Endothelial cell of umbilical vein (primary cell): ENCODE results near the gene DHRS1. TPM values are rescaled to one million over a fixed set of nuclear protein-coding genes. Genes with fewer than 3 reads are reported as not detected.

Experiments used
- BruUV-seq: library from RNA; stranded (reverse); fragments of 400-500 nt; replicated peaks from 2 replicates; lab custom pipeline; 2021; lab: Mats Ljungman, UMichigan
- CTCF ChIA-PET: fragments of 300-600, 350-600 bp; sonication (Branson Sonifier 250); formaldehyde crosslinking; loops from one replicate; lab custom pipeline; 2021; ENCODE audit warnings: antibody characterized with exemption, inconsistent platforms; lab: Charles Lee
- POLR2A ChIA-PET: fragments of 300-600, 350-600 bp; sonication (Branson Sonifier 250); formaldehyde crosslinking; loops from one replicate; lab custom pipeline; 2021; ENCODE audit warnings: antibody characterized with exemption, inconsistent platforms; lab: Charles Lee
- DNase-seq: peaks from one replicate; pipeline ENCODE4 v3.0.0-alpha.2; 2011; ENCODE audit warnings: low read depth, low spot score
- FAIRE-seq: peaks from 2 replicates; lab custom pipeline; 2011; peaks lifted over from hg19 to GRCh38; lab: Jason Lieb, UNC
- H2AFZ ChIP-seq: 2 replicates; pipeline ENCODE4 v1.6.0; 2012; ENCODE audit warnings: low read depth, low read length, control low read depth, inconsistent platforms
- H3K27ac ChIP-seq: 2 replicates; pipeline ENCODE4 v1.5.1; 2011; ENCODE audit warnings: low read depth, mild to moderate bottlenecking, control low read depth, low read length, moderate library complexity; ENCODE audit not compliant: insufficient read depth
- H3K27me3 ChIP-seq, 2 experiments: 2 replicates each; pipeline versions ENCODE4 v1.6.0 to v1.6.1; 2011; ENCODE audit warnings: low read length in 2 of 2, mixed read lengths in 1 of 2; ENCODE audit not compliant: control insufficient read depth in 2 of 2, insufficient read depth in 2 of 2
- H3K36me3 ChIP-seq, 2 experiments: 2 replicates in 1 of 2; 3 replicates in 1 of 2; pipeline ENCODE4 v1.5.1; 2011; ENCODE audit warnings: low read length in 2 of 2, mild to moderate bottlenecking in 1 of 2, moderate library complexity in 1 of 2; ENCODE audit not compliant: control insufficient read depth in 2 of 2, insufficient read depth in 2 of 2; ENCODE audit errors: extremely low read depth in 1 of 2
- H3K4me1 ChIP-seq: 3 replicates; pipeline ENCODE4 v1.5.1; 2011; ENCODE audit warnings: mild to moderate bottlenecking, low read length; ENCODE audit not compliant: control insufficient read depth, insufficient read depth; ENCODE audit errors: extremely low read depth
- H3K4me2 ChIP-seq: 2 replicates; pipeline ENCODE4 v1.6.1; 2011; ENCODE audit warnings: low read length, control low read depth, mixed read lengths; ENCODE audit not compliant: insufficient read depth
- H3K4me3 ChIP-seq, 3 experiments: fragments of 200-600 bp in 1 of 3; sonication (generic), shearing (Covaris generic) in 1 of 3; replicated peaks in 1 of 3; 2 replicates each; pipeline ENCODE4 v1.5.1; 2011 to 2016; ENCODE audit warnings: control low read depth in 3 of 3, low read length in 3 of 3, mild to moderate bottlenecking in 2 of 3, inconsistent platforms in 1 of 3, low read depth in 1 of 3, moderate library complexity in 1 of 3; ENCODE audit not compliant: insufficient read depth in 1 of 3
- H3K79me2 ChIP-seq: 2 replicates; pipeline ENCODE4 v1.6.0; 2012; ENCODE audit warnings: low read length, inconsistent platforms; ENCODE audit not compliant: control insufficient read depth, insufficient read depth
- H3K9ac ChIP-seq: replicated peaks from 2 replicates; pipeline ENCODE3; 2011; ENCODE audit warnings: low read length, control low read depth; ENCODE audit not compliant: insufficient read depth; ENCODE audit errors: extremely low read depth
- H3K9me1 ChIP-seq: replicated peaks from 3 replicates; pipeline ENCODE4 v1.6.0; 2011; ENCODE audit warnings: mild to moderate bottlenecking, low read length; ENCODE audit not compliant: control insufficient read depth, insufficient read depth; ENCODE audit errors: extremely low read depth
- H3K9me3 ChIP-seq: replicated peaks from 2 replicates; pipeline ENCODE4 v1.5.1; 2012; ENCODE audit warnings: low read length, inconsistent platforms; ENCODE audit not compliant: control insufficient read depth, insufficient read depth
- H4K20me1 ChIP-seq: replicated peaks from 2 replicates; pipeline ENCODE3; 2011; ENCODE audit warnings: mild to moderate bottlenecking, low read length; ENCODE audit not compliant: control insufficient read depth, insufficient read depth; ENCODE audit errors: extremely low read depth
- EZH2 ChIP-seq: IDR thresholded peaks from 2 replicates; pipeline ENCODE4 v1.6.1; 2012; ENCODE audit warnings: borderline replicate concordance, low read depth, mild to moderate bottlenecking, moderate library complexity, low read length, inconsistent platforms; ENCODE audit not compliant: severe bottlenecking
- FOS ChIP-seq: IDR thresholded peaks from 2 replicates; pipeline ENCODE4 v1.6.1; 2011; ENCODE audit warnings: mild to moderate bottlenecking, low read length, moderate library complexity, borderline replicate concordance; ENCODE audit not compliant: insufficient read depth
- GATA2 ChIP-seq: IDR thresholded peaks from 2 replicates; pipeline ENCODE4 v1.7.0; 2011; ENCODE audit warnings: low read depth, mild to moderate bottlenecking, moderate library complexity, mixed read lengths, low read length; ENCODE audit not compliant: insufficient read length, insufficient read depth
- JUN ChIP-seq: IDR thresholded peaks from 2 replicates; pipeline ENCODE4 v1.6.1; 2011; ENCODE audit warnings: borderline replicate concordance, low read depth; ENCODE audit not compliant: insufficient read length, insufficient read depth
- MYC ChIP-seq: IDR thresholded peaks from one replicate; pipeline ENCODE4 v1.6.1; 2011; ENCODE audit warnings: mild to moderate bottlenecking, low read depth, low read length
- POLR2A ChIP-seq: IDR thresholded peaks from 2 replicates; pipeline ENCODE4 v1.6.1; 2012; ENCODE audit warnings: low read depth, mild to moderate bottlenecking, control low read depth, low read length
- POLR2AphosphoS5 ChIP-seq: IDR thresholded peaks from 2 replicates; pipeline ENCODE4 v1.6.1; 2012; ENCODE audit warnings: low read depth, mild to moderate bottlenecking, control low read depth, low read length, moderate library complexity; ENCODE audit not compliant: insufficient read depth
- dilution Hi-C: fragments of 300-500 bp; cut with MboI; formaldehyde crosslinking; loops from one replicate; pipeline ENCODE4 v1.15.0; 2019; ENCODE audit warnings: low sequenced_read_pairs; ENCODE audit not compliant: extremely low pct_ligation_motif_present
- intact Hi-C: fragments of 100-400 bp; cut with micrococcal nuclease; formaldehyde crosslinking; loops from one replicate; pipeline ENCODE4 v1.10.0; 2022
- polyA plus RNA-seq, 4 experiments: library from polyadenylated mRNA; depleted of rRNA in 3 of 4; stranded (reverse) in 3 of 4; unstranded in 1 of 4; fragments of >200 nt; gene quantifications; 2 replicates each; pipeline versions ENCODE4 v1.2.1 to v1.2.3, GENCODE V29; 2011 to 2012; ENCODE audit warnings: missing spikeins in 1 of 4
- total RNA-seq: library from RNA; stranded (reverse); gene quantifications from 2 replicates; pipeline ENCODE4 v1.2.3, GENCODE V29; 2021
- TF ChIP-seq, protein P1 (sequence below): IDR thresholded peaks from 2 replicates; pipeline ENCODE4 v1.6.1; 2011; ENCODE audit not compliant: insufficient read depth, insufficient read length
- TF ChIP-seq, protein P2 (sequence below), 2 donors: IDR thresholded peaks; 1 replicate in 1 of 2; 2 replicates in 1 of 2; pipeline ENCODE4 v1.5.1; 2011; ENCODE audit warnings: low read length in 2 of 2, mild to moderate bottlenecking in 2 of 2, moderate library complexity in 2 of 2, control low read depth in 1 of 2, inconsistent platforms in 1 of 2, low read depth in 1 of 2; ENCODE audit not compliant: insufficient read depth in 1 of 2; ENCODE audit errors: extremely low read depth in 1 of 2

The DHRS1 gene
- total and polyA plus RNA-seq, 2 donors (not counting 3 experiments of a cell fraction or from before 2014, with no cell fraction given), result 18.0 to 69.5 TPM

DNA sequence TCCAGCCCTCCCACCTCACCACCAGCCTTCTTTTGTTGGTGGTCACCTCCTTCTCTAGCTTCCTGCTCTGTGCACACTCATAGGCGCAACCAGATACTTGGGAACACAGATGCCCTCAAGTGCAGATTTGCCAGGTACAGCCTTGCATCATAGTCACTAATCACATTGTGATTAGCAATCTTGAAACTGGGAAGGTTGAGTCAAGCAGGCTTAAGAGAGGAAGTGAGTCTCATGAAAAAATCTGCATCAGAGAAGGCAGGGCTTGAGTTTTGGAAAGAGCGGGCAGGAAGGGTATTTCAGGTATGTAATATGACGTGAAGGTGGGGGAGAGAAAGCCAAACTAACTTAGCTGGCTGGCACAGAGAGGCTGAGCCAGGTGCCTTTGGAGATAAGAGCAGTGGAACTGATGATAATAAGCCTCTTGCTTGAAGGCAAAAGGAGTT, 25.5 kb downstream of the DHRS1 start:
- no peak overlapping the region for H3K9ac ChIP-seq

More for the DNA sequence above, 25.5 kb downstream of the DHRS1 start:
- Histone ChIP-seq H4K20me1 (no peaks in the 10 kb centered on the region), H3K27ac (no peak overlapping the region), H2AFZ (no peak overlapping the region), H3K79me2 (no peaks in the 10 kb centered on the region), H3K9me1 (no peaks in the 10 kb centered on the region), H3K9me3 (no peaks in the 10 kb centered on the region), H3K36me3 (peaks cover under 1 to 3% of the 10 kb centered on the region in 2 experiments), H3K4me2 (no peak overlapping the region), H3K4me1 (peaks cover 9% of the 10 kb centered on the region), H3K4me3 (no peak overlapping the region), H3K27me3 (no peaks in the 10 kb centered on the region)
- dilution Hi-C loops, result no loop called here
- CTCF ChIA-PET, result interaction anchor here (1.1 to 3.6 kb wide), 2 partner anchors 9 to 24 kb away, joined by 5 to 21 read pairs; no protein-coding TSS in a partner anchor
- no peak for FAIRE-seq
- TF ChIP-seq JUN (no peak), EZH2 (no peak), POLR2A (no peak), GATA2 (no peak), POLR2AphosphoS5 (no peak), MYC (no peak), FOS (no peak)
- TF ChIP-seq, protein P1, sequence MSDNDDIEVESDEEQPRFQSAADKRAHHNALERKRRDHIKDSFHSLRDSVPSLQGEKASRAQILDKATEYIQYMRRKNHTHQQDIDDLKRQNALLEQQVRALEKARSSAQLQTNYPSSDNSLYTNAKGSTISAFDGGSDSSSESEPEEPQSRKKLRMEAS, result no peak
- TF ChIP-seq, protein P2, sequence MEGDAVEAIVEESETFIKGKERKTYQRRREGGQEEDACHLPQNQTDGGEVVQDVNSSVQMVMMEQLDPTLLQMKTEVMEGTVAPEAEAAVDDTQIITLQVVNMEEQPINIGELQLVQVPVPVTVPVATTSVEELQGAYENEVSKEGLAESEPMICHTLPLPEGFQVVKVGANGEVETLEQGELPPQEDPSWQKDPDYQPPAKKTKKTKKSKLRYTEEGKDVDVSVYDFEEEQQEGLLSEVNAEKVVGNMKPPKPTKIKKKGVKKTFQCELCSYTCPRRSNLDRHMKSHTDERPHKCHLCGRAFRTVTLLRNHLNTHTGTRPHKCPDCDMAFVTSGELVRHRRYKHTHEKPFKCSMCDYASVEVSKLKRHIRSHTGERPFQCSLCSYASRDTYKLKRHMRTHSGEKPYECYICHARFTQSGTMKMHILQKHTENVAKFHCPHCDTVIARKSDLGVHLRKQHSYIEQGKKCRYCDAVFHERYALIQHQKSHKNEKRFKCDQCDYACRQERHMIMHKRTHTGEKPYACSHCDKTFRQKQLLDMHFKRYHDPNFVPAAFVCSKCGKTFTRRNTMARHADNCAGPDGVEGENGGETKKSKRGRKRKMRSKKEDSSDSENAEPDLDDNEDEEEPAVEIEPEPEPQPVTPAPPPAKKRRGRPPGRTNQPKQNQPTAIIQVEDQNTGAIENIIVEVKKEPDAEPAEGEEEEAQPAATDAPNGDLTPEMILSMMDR (IDR thresholded peaks at IDR 0.05; ENCODE audit: extremely low read depth in 1 of 2, insufficient read depth in 1 of 2, low read depth in 1 of 2, low read length in 2 of 2), result no peak
- no peak for DNase-seq
- no TSS peak for BruUV-seq
- POLR2A ChIA-PET, result no interaction called here
- intact Hi-C loops, result no loop called here
